Measurements from ENCODE around the gene PAX3.

DNA sequence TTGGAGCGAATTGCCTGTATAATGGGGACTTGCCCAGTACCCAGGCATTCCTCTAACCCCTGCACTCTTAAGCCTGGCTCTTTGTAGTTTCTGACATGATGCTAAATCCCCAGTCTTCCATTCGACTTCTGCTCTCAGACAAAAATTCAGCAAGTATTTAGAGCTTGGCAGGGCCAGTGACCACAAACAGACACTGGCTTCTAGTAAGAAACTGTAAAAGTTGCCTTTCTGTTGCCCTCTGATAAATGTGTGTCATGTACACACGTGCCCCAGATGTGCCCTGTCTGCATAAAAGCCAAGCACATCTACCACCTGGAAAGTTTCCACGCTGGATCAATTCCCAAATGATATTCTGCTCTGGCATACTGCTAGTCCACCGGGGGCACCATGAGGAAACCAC is 18.0 kb downstream of the PAX3 start:
- TF ChIP-seq, protein P1, sequence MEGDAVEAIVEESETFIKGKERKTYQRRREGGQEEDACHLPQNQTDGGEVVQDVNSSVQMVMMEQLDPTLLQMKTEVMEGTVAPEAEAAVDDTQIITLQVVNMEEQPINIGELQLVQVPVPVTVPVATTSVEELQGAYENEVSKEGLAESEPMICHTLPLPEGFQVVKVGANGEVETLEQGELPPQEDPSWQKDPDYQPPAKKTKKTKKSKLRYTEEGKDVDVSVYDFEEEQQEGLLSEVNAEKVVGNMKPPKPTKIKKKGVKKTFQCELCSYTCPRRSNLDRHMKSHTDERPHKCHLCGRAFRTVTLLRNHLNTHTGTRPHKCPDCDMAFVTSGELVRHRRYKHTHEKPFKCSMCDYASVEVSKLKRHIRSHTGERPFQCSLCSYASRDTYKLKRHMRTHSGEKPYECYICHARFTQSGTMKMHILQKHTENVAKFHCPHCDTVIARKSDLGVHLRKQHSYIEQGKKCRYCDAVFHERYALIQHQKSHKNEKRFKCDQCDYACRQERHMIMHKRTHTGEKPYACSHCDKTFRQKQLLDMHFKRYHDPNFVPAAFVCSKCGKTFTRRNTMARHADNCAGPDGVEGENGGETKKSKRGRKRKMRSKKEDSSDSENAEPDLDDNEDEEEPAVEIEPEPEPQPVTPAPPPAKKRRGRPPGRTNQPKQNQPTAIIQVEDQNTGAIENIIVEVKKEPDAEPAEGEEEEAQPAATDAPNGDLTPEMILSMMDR (IDR thresholded peaks at IDR 0.05 in 4 of 5, conservative IDR thresholded peaks at IDR 0.05 in 1 of 5) = no peak
- TF ChIP-seq POLR2A (IDR thresholded peaks at IDR 0.05) = no peak
